PC-3 (cell line): ENCODE data around the gene TSPAN2. TPM values are rescaled to one million over a fixed set of nuclear protein-coding genes. Genes with fewer than 3 reads are reported as not detected.

Experiments used
- ATAC-seq: fragments of 200-7000 bp; cut with Tn5 transposase; 2 replicates; pipeline ENCODE4 v1.9.1; 2020; ENCODE audit warnings: mild to moderate bottlenecking, moderate library complexity
- BruUV-seq: library from RNA; stranded (reverse); fragments of 400-500 nt; replicated peaks from 2 replicates; lab custom pipeline; 2021; lab: Mats Ljungman, UMichigan
- CTCF ChIA-PET: fragments of 300-600 bp; sonication (Branson Sonifier 250); formaldehyde crosslinking; loops from one replicate; lab custom pipeline; 2022; ENCODE audit warnings: antibody characterized with exemption; lab: Charles Lee
- POLR2A ChIA-PET: fragments of 300-600 bp; sonication (Branson Sonifier 250); formaldehyde crosslinking; loops from one replicate; lab custom pipeline; 2022; ENCODE audit warnings: antibody characterized with exemption; ENCODE audit not compliant: unreplicated experiment; lab: Charles Lee
- DNase-seq: peaks from one replicate; pipeline ENCODE4 v3.0.0-alpha.2; 2015
- H2AFZ ChIP-seq: fragments of 300-600 bp; sonication (generic); 2 replicates; pipeline ENCODE4 v1.6.0; 2016; ENCODE audit warnings: antibody characterized with exemption, low read length
- H3F3A ChIP-seq: fragments of 300-600 bp; sonication (generic); one replicate; pipeline ENCODE4 v1.6.0; 2017; ENCODE audit warnings: antibody characterized with exemption, low read length, control low read depth, mild to moderate bottlenecking; ENCODE audit not compliant: unreplicated experiment
- H3K27ac ChIP-seq: fragments of 300-600 bp; sonication (generic); 2 replicates; pipeline ENCODE4 v1.5.1; 2016; ENCODE audit warnings: mild to moderate bottlenecking, low read length
- H3K27me3 ChIP-seq: fragments of 300-600 bp; sonication (generic); 2 replicates; pipeline ENCODE4 v1.6.1; 2016; ENCODE audit warnings: low read length, mixed read lengths
- H3K36me3 ChIP-seq: fragments of 300-600 bp; sonication (generic); 2 replicates; pipeline ENCODE4 v1.6.1; 2016; ENCODE audit warnings: low read depth, mixed run types, low read length, mixed read lengths
- H3K4me1 ChIP-seq: fragments of 300-600 bp; sonication (generic); 2 replicates; pipeline ENCODE4 v1.5.1; 2016; ENCODE audit warnings: low read length; ENCODE audit not compliant: insufficient read depth
- H3K4me2 ChIP-seq: fragments of 300-600 bp; sonication (generic); 2 replicates; pipeline ENCODE4 v1.6.0; 2016; ENCODE audit warnings: low read length
- H3K4me3 ChIP-seq: fragments of 300-600 bp; sonication (generic); 2 replicates; pipeline ENCODE4 v1.5.1; 2016; ENCODE audit warnings: mild to moderate bottlenecking, low read length, mixed read lengths
- H3K79me2 ChIP-seq: fragments of 300-600 bp; sonication (generic); 2 replicates; pipeline ENCODE4 v1.6.1; 2017; ENCODE audit warnings: low read length, mixed read lengths
- H3K9ac ChIP-seq: fragments of 300-600 bp; sonication (generic); 2 replicates; pipeline ENCODE4 v1.6.0; 2016; ENCODE audit warnings: mild to moderate bottlenecking, low read length
- H3K9me2 ChIP-seq: fragments of 300-600 bp; sonication (generic); replicated peaks from 2 replicates; pipeline ENCODE4 v1.6.1; 2016; ENCODE audit warnings: mixed run types, low read length, mixed read lengths
- H3K9me3 ChIP-seq: fragments of 300-600 bp; sonication (generic); 2 replicates; pipeline ENCODE4 v1.6.1; 2016; ENCODE audit warnings: low read length, mixed read lengths
- H4K20me1 ChIP-seq: fragments of 300-600 bp; sonication (generic); 2 replicates; pipeline ENCODE4 v1.6.1; 2016; ENCODE audit warnings: low read length, mixed read lengths
- EZH2 ChIP-seq: fragments of 300-600 bp; sonication (generic); IDR thresholded peaks from one replicate; pipeline ENCODE4 v1.6.1; 2017; ENCODE audit warnings: antibody characterized with exemption, mild to moderate bottlenecking, low read length; ENCODE audit not compliant: unreplicated experiment
- EZH2phosphoT487 ChIP-seq: fragments of 300-600 bp; sonication (generic); IDR thresholded peaks from 2 replicates; pipeline ENCODE4 v1.6.1; 2018; ENCODE audit warnings: mild to moderate bottlenecking, antibody characterized with exemption, low read length, borderline replicate concordance
- intact Hi-C: fragments of 100-400 bp; cut with micrococcal nuclease; formaldehyde crosslinking; loops from 2 replicates; pipeline ENCODE4 v1.9.0; 2023
- total RNA-seq: library from RNA; depleted of rRNA; stranded (reverse); fragments of >200 nt; gene quantifications from 2 replicates; pipeline ENCODE4 v1.2.3, GENCODE V29; 2014
- TF ChIP-seq, protein P1 (sequence below): fragments of 300-600 bp; sonication (generic); conservative IDR thresholded peaks from 2 replicates; pipeline ENCODE4 v1.5.1; 2017; ENCODE audit warnings: antibody characterized with exemption, low read depth, mild to moderate bottlenecking, low read length

TSPAN2 gene
- total RNA-seq, 1 experiment from 2014 or later: 1.7 TPM

DNA sequence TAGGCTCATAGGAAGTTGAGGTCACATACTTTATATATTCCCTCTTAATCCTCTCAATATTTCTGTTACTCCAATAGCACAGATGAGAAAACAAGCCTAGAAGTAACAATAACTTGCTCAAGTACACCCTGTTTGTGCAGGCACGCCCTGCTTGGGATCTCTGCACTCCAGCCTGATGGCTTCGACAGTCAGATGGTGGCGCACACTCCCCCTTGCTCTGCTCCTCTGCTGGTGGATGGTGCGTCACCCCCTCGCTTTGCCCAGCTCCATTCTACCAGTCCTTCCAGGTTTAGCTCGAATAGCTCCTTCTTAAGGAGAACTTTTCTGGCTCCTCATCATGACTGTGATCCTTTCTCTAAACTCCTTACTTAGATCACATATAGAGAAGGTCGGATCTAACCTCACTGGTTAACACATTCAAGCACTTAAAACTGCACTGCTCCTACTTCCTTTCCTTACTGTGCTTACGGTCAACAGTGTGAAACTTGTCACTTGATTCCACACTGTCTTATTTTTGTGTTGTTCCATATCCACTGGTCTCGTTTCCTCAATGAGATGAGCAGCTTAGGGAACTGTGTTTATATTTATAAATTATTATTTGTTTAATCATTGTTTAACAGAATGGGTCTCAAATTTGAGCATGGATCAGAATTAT lies 3.0 kb downstream of the TSPAN2 start:
- CTCF ChIA-PET: no interaction called here
- no peaks in the 10 kb centered on the region for H3K27me3 ChIP-seq
- no peak overlapping the region for H3K9ac ChIP-seq
- no peak overlapping the region for H3K4me2 ChIP-seq
- no peak overlapping the region for H3K27ac ChIP-seq
- intact Hi-C loops: no loop called here
- ATAC-seq (no peak), DNase-seq (no peak)
- H4K20me1 ChIP-seq: no peaks in the 10 kb centered on the region
- no peak overlapping the region for H2AFZ ChIP-seq
- TF ChIP-seq EZH2phosphoT487 (no peak), EZH2 (no peak)
- TF ChIP-seq, protein P1, sequence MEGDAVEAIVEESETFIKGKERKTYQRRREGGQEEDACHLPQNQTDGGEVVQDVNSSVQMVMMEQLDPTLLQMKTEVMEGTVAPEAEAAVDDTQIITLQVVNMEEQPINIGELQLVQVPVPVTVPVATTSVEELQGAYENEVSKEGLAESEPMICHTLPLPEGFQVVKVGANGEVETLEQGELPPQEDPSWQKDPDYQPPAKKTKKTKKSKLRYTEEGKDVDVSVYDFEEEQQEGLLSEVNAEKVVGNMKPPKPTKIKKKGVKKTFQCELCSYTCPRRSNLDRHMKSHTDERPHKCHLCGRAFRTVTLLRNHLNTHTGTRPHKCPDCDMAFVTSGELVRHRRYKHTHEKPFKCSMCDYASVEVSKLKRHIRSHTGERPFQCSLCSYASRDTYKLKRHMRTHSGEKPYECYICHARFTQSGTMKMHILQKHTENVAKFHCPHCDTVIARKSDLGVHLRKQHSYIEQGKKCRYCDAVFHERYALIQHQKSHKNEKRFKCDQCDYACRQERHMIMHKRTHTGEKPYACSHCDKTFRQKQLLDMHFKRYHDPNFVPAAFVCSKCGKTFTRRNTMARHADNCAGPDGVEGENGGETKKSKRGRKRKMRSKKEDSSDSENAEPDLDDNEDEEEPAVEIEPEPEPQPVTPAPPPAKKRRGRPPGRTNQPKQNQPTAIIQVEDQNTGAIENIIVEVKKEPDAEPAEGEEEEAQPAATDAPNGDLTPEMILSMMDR: no peak
- H3K4me3 ChIP-seq: no peak overlapping the region
- no peaks in the 10 kb centered on the region for H3K9me3 ChIP-seq
- H3K9me2 ChIP-seq: no peaks in the 10 kb centered on the region
- H3K36me3 ChIP-seq: no peaks in the 10 kb centered on the region
- no TSS peak for BruUV-seq
- no peaks in the 10 kb centered on the region for H3F3A ChIP-seq
- H3K4me1 ChIP-seq: peaks cover 5% of the 10 kb centered on the region; the same call in 1 of the 2 replicates
- POLR2A ChIA-PET: no interaction called here
- no peaks in the 10 kb centered on the region for H3K79me2 ChIP-seq

GRCh38 chr1:115084902-115085511 lies 4.3 kb downstream of the TSPAN2 start:
- POLR2A ChIA-PET: no interaction called here
- Histone ChIP-seq H3K79me2 (no peaks in the 10 kb centered on the region), H3K9me2 (no peaks in the 10 kb centered on the region), H3F3A (no peaks in the 10 kb centered on the region), H3K9me3 (no peaks in the 10 kb centered on the region), H3K27me3 (no peaks in the 10 kb centered on the region), H3K9ac (no peak overlapping the region), H3K36me3 (no peaks in the 10 kb centered on the region), H3K27ac (no peak overlapping the region), H2AFZ (no peak overlapping the region), H4K20me1 (no peaks in the 10 kb centered on the region), H3K4me1 (peaks cover 5% of the 10 kb centered on the region; the same call in 1 of the 2 replicates), H3K4me2 (no peak overlapping the region), H3K4me3 (no peak overlapping the region)
- CTCF ChIA-PET: no interaction called here
- BruUV-seq: no TSS peak
- intact Hi-C loops: no loop called here
- TF ChIP-seq EZH2 (no peak), EZH2phosphoT487 (no peak)
- TF ChIP-seq, protein P1: no peak
- DNase-seq: no peak
- no peak for ATAC-seq

DNA sequence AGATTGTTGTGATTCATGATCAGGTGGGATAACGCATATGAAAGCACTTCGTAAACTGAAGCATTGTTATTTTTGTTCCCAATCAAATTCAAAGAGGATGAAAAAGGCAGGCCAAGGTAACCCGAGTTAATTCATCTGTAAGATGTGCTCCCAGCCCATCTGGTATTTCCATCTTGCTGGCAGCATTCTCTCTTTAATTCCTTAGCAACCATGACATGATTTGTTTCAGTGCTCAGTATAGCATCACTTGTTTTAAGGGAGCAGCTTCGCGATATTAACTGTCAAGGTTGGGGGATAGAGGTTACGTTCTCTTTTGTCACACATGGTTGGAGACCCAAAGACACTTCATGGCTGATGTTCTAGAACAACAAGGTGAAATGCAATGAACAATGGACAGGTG lies 6.4 kb downstream of the TSPAN2 start:
- no peaks in the 10 kb centered on the region for H3K79me2 ChIP-seq
- H3K4me2 ChIP-seq: no peak overlapping the region
- H3K4me1 ChIP-seq: no peaks in the 10 kb centered on the region
- no peaks in the 10 kb centered on the region for H3K36me3 ChIP-seq
- no peaks in the 10 kb centered on the region for H3K9me2 ChIP-seq
- H3K4me3 ChIP-seq: no peak overlapping the region
- intact Hi-C loops: no loop called here
- H2AFZ ChIP-seq: no peak overlapping the region
- no peaks in the 10 kb centered on the region for H3K27me3 ChIP-seq
- CTCF ChIA-PET: no interaction called here
- H4K20me1 ChIP-seq: no peaks in the 10 kb centered on the region
- ATAC-seq: no peak
- POLR2A ChIA-PET: no interaction called here
- BruUV-seq: no TSS peak
- H3K9ac ChIP-seq: no peak overlapping the region
- TF ChIP-seq EZH2phosphoT487: no peak
- TF ChIP-seq EZH2: no peak
- TF ChIP-seq, protein P1: no peak
- no peak overlapping the region for H3K27ac ChIP-seq
- no peak for DNase-seq
- H3F3A ChIP-seq: no peaks in the 10 kb centered on the region
- no peaks in the 10 kb centered on the region for H3K9me3 ChIP-seq
